ENCODE data around the gene KAT5.

KAT5 gene

GRCh38 chr11:65696802-65697552 is 15.1 kb upstream of the KAT5 start:
- no peak overlapping the region for H3K27ac ChIP-seq
- DNase-seq = no peak
- in situ Hi-C loops (cut with HindIII; ENCODE audit: low pct_ligation_motif_present, low sequenced_read_pairs) = no loop called here
- no peak for TF ChIP-seq CTCF (IDR thresholded peaks at IDR 0.05; ENCODE audit: low read depth, low read length, missing control alignments)
- H3K27me3 ChIP-seq (replicated peaks) = no peaks in the 10 kb centered on the region
- H3K36me3 ChIP-seq (replicated peaks) = no peaks in the 10 kb centered on the region
- H3K4me3 ChIP-seq (ENCODE audit: low read depth, low read length) = no peak overlapping the region

- TF ChIP-seq CTCF (IDR thresholded peaks at IDR 0.05; ENCODE audit: low read depth, low read length, missing control alignments) = no peak
- in situ Hi-C loops (cut with HindIII; ENCODE audit: low pct_ligation_motif_present, low sequenced_read_pairs) = no loop called here
- no peak for DNase-seq
- no peaks in the 10 kb centered on the region for H3K36me3 ChIP-seq (replicated peaks)
- H3K27me3 ChIP-seq (replicated peaks) = no peaks in the 10 kb centered on the region
- H3K27ac ChIP-seq = no peak overlapping the region
- no peak overlapping the region for H3K4me3 ChIP-seq (ENCODE audit: low read depth, low read length)
Measured at GRCh38 chr11:65698205-65698604, 13.8 kb upstream of the KAT5 start.

- in situ Hi-C loops (cut with HindIII; ENCODE audit: low pct_ligation_motif_present, low sequenced_read_pairs) = no loop called here
- Histone ChIP-seq H3K4me3 (ENCODE audit: low read depth, low read length) (no peak overlapping the region), H3K27ac (no peak overlapping the region), H3K36me3 (replicated peaks) (no peaks in the 10 kb centered on the region), H3K27me3 (replicated peaks) (no peaks in the 10 kb centered on the region)
- no peak for DNase-seq
- TF ChIP-seq CTCF (IDR thresholded peaks at IDR 0.05; ENCODE audit: low read depth, low read length, missing control alignments) = no peak
Measured at GRCh38 chr11:65699306-65699705, 12.7 kb upstream of the KAT5 start.

- DNase-seq = no peak
- Histone ChIP-seq H3K36me3 (replicated peaks) (no peaks in the 10 kb centered on the region), H3K4me3 (ENCODE audit: low read depth, low read length) (no peak overlapping the region), H3K27me3 (replicated peaks) (no peaks in the 10 kb centered on the region), H3K27ac (no peak overlapping the region)
- TF ChIP-seq CTCF (IDR thresholded peaks at IDR 0.05; ENCODE audit: low read depth, low read length, missing control alignments) = no peak
- in situ Hi-C loops (cut with HindIII; ENCODE audit: low pct_ligation_motif_present, low sequenced_read_pairs) = no loop called here
Measured at GRCh38 chr11:65700399-65700798, 11.7 kb upstream of the KAT5 start.

GRCh38 chr11:65701686-65702085 is 10.4 kb upstream of the KAT5 start:
- Histone ChIP-seq H3K27ac (no peak overlapping the region), H3K36me3 (replicated peaks) (no peaks in the 10 kb centered on the region), H3K4me3 (ENCODE audit: low read depth, low read length) (no peak overlapping the region), H3K27me3 (replicated peaks) (no peaks in the 10 kb centered on the region)
- in situ Hi-C loops (cut with HindIII; ENCODE audit: low pct_ligation_motif_present, low sequenced_read_pairs) = no loop called here
- no peak for DNase-seq
- no peak for TF ChIP-seq CTCF (IDR thresholded peaks at IDR 0.05; ENCODE audit: low read depth, low read length, missing control alignments)

- Histone ChIP-seq H3K36me3 (replicated peaks) (no peaks in the 10 kb centered on the region), H3K27me3 (replicated peaks) (no peaks in the 10 kb centered on the region), H3K4me3 (ENCODE audit: low read depth, low read length) (no peak overlapping the region), H3K27ac (no peak overlapping the region)
- TF ChIP-seq CTCF (IDR thresholded peaks at IDR 0.05; ENCODE audit: low read depth, low read length, missing control alignments) = no peak
- in situ Hi-C loops (cut with HindIII; ENCODE audit: low pct_ligation_motif_present, low sequenced_read_pairs) = no loop called here
- DNase-seq = no peak
Measured at GRCh38 chr11:65703846-65704245, 8.2 kb upstream of the KAT5 start.

Data from brain microvascular endothelial cell (primary cell).